Breast epithelium (tissue), 3 donors: ENCODE data around the gene CCDC157.

ENCODE experiments used
- CTCF ChIP-seq, 3 donors: fragments of 450-650 bp; IDR thresholded peaks; one replicate each; pipeline ENCODE4 v1.5.1; 2016 to 2017; ENCODE audit warnings: antibody characterized with exemption in 3 of 3, mild to moderate bottlenecking in 3 of 3, moderate library complexity in 3 of 3
- POLR2A ChIP-seq: fragments of 450-650 bp; IDR thresholded peaks from one replicate; pipeline ENCODE4 v1.6.1; 2016; ENCODE audit warnings: antibody characterized with exemption, mild to moderate bottlenecking, moderate library complexity

- TF ChIP-seq CTCF (IDR thresholded peaks at IDR 0.05) (no peak), POLR2A (no peak)
Measured at GRCh38 chr22:30393885-30394284, 37.1 kb downstream of the CCDC157 start.
